Measurements from ENCODE around the gene CHCHD10. TPM values are rescaled to one million over a fixed set of nuclear protein-coding genes. Genes with fewer than 3 reads are reported as not detected.

The CHCHD10 gene
- total RNA-seq, 2 donors from 2014 or later = 31.6 to 44.0 TPM

Other genes starting within 250 kb of the CHCHD10 start
- gene IGLL1, start 187.7 kb downstream of the CHCHD10 start, total RNA-seq = not detected
- gene DRICH1, start 135.7 kb downstream of the CHCHD10 start, total RNA-seq = 1 to 10 TPM in 1 of 2 donors, under 1 TPM in 1; 0.42 to 2.5 TPM
- gene RGL4, start 77.0 kb downstream of the CHCHD10 start, total RNA-seq = 10 to 100 TPM; 16.0 to 20.2 TPM
- 1 to 10 TPM; 1.8 to 1.9 TPM for gene ZNF70, start 16.9 kb downstream of the CHCHD10 start, total RNA-seq
- 1 to 10 TPM in 1 of 2 donors, not detected in 1; 4.4 TPM for gene VPREB3, start 13.5 kb downstream of the CHCHD10 start, total RNA-seq
- under 1 TPM; 0.30 to 0.81 TPM for gene C22orf15, start 5.0 kb downstream of the CHCHD10 start, total RNA-seq
- 1 to 10 TPM in 1 of 2 donors, under 1 TPM in 1; 0.76 to 1.2 TPM for gene MMP11, start 4.9 kb upstream of the CHCHD10 start, total RNA-seq
- gene SMARCB1, start 19.0 kb upstream of the CHCHD10 start, total RNA-seq = 10 to 100 TPM; 45.0 to 53.6 TPM
- 1 to 10 TPM; 2.7 to 3.6 TPM for gene DERL3, start 71.0 kb upstream of the CHCHD10 start, total RNA-seq
- 10 to 100 TPM in 1 of 2 donors, 1 to 10 TPM in 1; 9.8 to 11.9 TPM for gene SLC2A11, start 89.9 kb upstream of the CHCHD10 start, total RNA-seq
- gene MIF, start 126.4 kb upstream of the CHCHD10 start, total RNA-seq = 100 to 1,000 TPM; 219 to 223 TPM
- not detected for gene GSTT2B, start 193.2 kb upstream of the CHCHD10 start, total RNA-seq
- gene DDTL, start 198.9 kb upstream of the CHCHD10 start, total RNA-seq = 1 to 10 TPM; 2.4 to 3.5 TPM
- gene DDT, start 206.5 kb upstream of the CHCHD10 start, total RNA-seq = 10 to 100 TPM; 69.4 to 74.2 TPM
- not detected for gene GSTT2, start 212.2 kb upstream of the CHCHD10 start, total RNA-seq
- not detected for gene GSTT4, start 237.5 kb upstream of the CHCHD10 start, total RNA-seq
- 100 to 1,000 TPM; 112 to 126 TPM for gene CABIN1, start 243.3 kb upstream of the CHCHD10 start, total RNA-seq